ENCODE measurements around the gene SERINC5. TPM values are rescaled to one million over a fixed set of nuclear protein-coding genes. Genes with fewer than 3 reads are reported as not detected.
A peak's percentile ranks its signal among the peaks of the same experiment; 100 is the strongest.

The SERINC5 gene
- polyA plus RNA-seq, 1 of the 3 experiments (the other 2 are of a cell fraction), result 4.5 TPM

- CTCF ChIA-PET, result interaction anchor here (0.7 kb wide), 1 partner anchor 53 kb away, joined by 3 read pairs; no protein-coding TSS in a partner anchor
Measured at GRCh38 chr5:80195837-80196400, 59.9 kb downstream of the SERINC5 start.

GRCh38 chr5:80194468-80194867, 61.4 kb downstream of the SERINC5 start:
- 96% methylated on average over 4 of the region's 4 CpGs for WGBS (ENCODE audit: low lambda C conversion rate)
- H4K20me1 ChIP-seq (ENCODE audit: insufficient read depth), result no peaks in the 10 kb centered on the region
- no peaks in the 10 kb centered on the region for H3F3A ChIP-seq (replicated peaks; ENCODE audit: insufficient read depth)
- peaks cover 2 to 34% of the 10 kb centered on the region in 2 experiments; a peak in 3 of 4 replicates for H3K4me1 ChIP-seq (ENCODE audit: control insufficient read depth in 1 of 2, insufficient read depth in 2 of 2, low read depth in 1 of 2, low read length in 1 of 2)
- no peak for DNase-seq
- no peak overlapping the region for H3K4me3 ChIP-seq (ENCODE audit: low read depth in 2 of 2, low read length in 1 of 2)
- H3K36me3 ChIP-seq (replicated peaks in 1 of 2; ENCODE audit: control insufficient read depth in 1 of 2, insufficient read depth in 2 of 2, low read length in 1 of 2), result no peaks in the 10 kb centered on the region
- H3K9me2 ChIP-seq, result no peaks in the 10 kb centered on the region
- no peaks in the 10 kb centered on the region for H3K79me2 ChIP-seq (ENCODE audit: insufficient read depth)
- no peak for TF ChIP-seq USF2 (IDR thresholded peaks at IDR 0.05; ENCODE audit: borderline replicate concordance, low read depth, low read length)
- TF ChIP-seq GATA2 (CRISPR knock-in tag; IDR thresholded peaks at IDR 0.05), result no peak
- TF ChIP-seq GABPA (IDR thresholded peaks at IDR 0.05; ENCODE audit: low read depth), result no peak
- no peak for TF ChIP-seq FOSL2 (IDR thresholded peaks at IDR 0.05; ENCODE audit: borderline replicate concordance, low read depth)
- TF ChIP-seq NRF1 (IDR thresholded peaks at IDR 0.05; ENCODE audit: low read depth, low read length), result no peak
- no peak for TF ChIP-seq FOXJ3 (CRISPR knock-in tag; IDR thresholded peaks at IDR 0.05)
- no peak for TF ChIP-seq FOXM1 (IDR thresholded peaks at IDR 0.05; ENCODE audit: low read depth)
- no peak for TF ChIP-seq YY1 (IDR thresholded peaks at IDR 0.05; ENCODE audit: low read depth)
- TF ChIP-seq SMC3 (IDR thresholded peaks at IDR 0.05; ENCODE audit: low read depth, low read length), result no peak
- no peak for TF ChIP-seq RFX5 (IDR thresholded peaks at IDR 0.05; ENCODE audit: low read length)
- TF ChIP-seq TCF12 (IDR thresholded peaks at IDR 0.05), result no peak
- POLR2A ChIA-PET, result interaction anchor here (2.9 kb wide), 1 partner anchor 10 kb away, joined by 9 read pairs; no protein-coding TSS in a partner anchor
- H3K9ac ChIP-seq, result no peak overlapping the region
- no peaks in the 10 kb centered on the region for H3K27me3 ChIP-seq (ENCODE audit: insufficient read depth)
- H3K4me2 ChIP-seq, result no peak overlapping the region
- no peaks in the 10 kb centered on the region for H3K9me3 ChIP-seq
- CTCF ChIA-PET, result interaction anchor here (1.8 to 2.2 kb wide), 2 partner anchors 9 to 102 kb away, joined by 5 to 7 read pairs; no protein-coding TSS in a partner anchor
- H3K27ac ChIP-seq (ENCODE audit: low read depth in 2 of 2, low read length in 1 of 2), result peak overlapping the region in 1 of 2 experiments; percentile 56; a peak in 1 of 4 replicates
- no peak overlapping the region for H2AFZ ChIP-seq (ENCODE audit: low read depth)

More at GRCh38 chr5:80195837-80196400, 59.9 kb downstream of the SERINC5 start:
- H3K9me2 ChIP-seq, result no peaks in the 10 kb centered on the region
- H3K4me2 ChIP-seq, result no peak overlapping the region
- peak overlapping the region in 1 of 2 experiments; percentile 50; a peak in 2 of 4 replicates for H3K27ac ChIP-seq (ENCODE audit: low read depth in 2 of 2, low read length in 1 of 2)
- no peak overlapping the region for H2AFZ ChIP-seq (ENCODE audit: low read depth)
- no peak for DNase-seq
- no peak overlapping the region for H3K9ac ChIP-seq
- POLR2A ChIA-PET, result interaction anchor here (2.9 kb wide), 1 partner anchor 9 kb away, joined by 9 read pairs; no protein-coding TSS in a partner anchor
- no peaks in the 10 kb centered on the region for H4K20me1 ChIP-seq (ENCODE audit: insufficient read depth)
- H3K79me2 ChIP-seq (ENCODE audit: insufficient read depth), result no peaks in the 10 kb centered on the region
- no peaks in the 10 kb centered on the region for H3F3A ChIP-seq (replicated peaks; ENCODE audit: insufficient read depth)
- H3K4me1 ChIP-seq (ENCODE audit: control insufficient read depth in 1 of 2, insufficient read depth in 2 of 2, low read depth in 1 of 2, low read length in 1 of 2), result peaks cover 2 to 34% of the 10 kb centered on the region in 2 experiments; a peak in 3 of 4 replicates
- H3K4me3 ChIP-seq (ENCODE audit: low read depth in 2 of 2, low read length in 1 of 2), result no peak overlapping the region
- H3K9me3 ChIP-seq, result no peaks in the 10 kb centered on the region
- no peaks in the 10 kb centered on the region for H3K36me3 ChIP-seq (replicated peaks in 1 of 2; ENCODE audit: control insufficient read depth in 1 of 2, insufficient read depth in 2 of 2, low read length in 1 of 2)
- TF ChIP-seq USF1 (IDR thresholded peaks at IDR 0.05; ENCODE audit: borderline replicate concordance, low read depth), result no peak
- TF ChIP-seq PBX3 (IDR thresholded peaks at IDR 0.05), result no peak
- 83% methylated on average over 6 of the region's 6 CpGs for WGBS (ENCODE audit: low lambda C conversion rate)
- no peaks in the 10 kb centered on the region for H3K27me3 ChIP-seq (ENCODE audit: insufficient read depth)
